ENCODE data around the gene ARID4B.
"Not testable (repeated sequence)": the region's sequence is repeated elsewhere in the genome, so short reads cannot be mapped to it uniquely, and the experiment has no call there.

The ARID4B gene

GRCh38 chr1:235270625-235271024 lies 57.4 kb downstream of the ARID4B start (continued):
- TF ChIP-seq, protein P1, sequence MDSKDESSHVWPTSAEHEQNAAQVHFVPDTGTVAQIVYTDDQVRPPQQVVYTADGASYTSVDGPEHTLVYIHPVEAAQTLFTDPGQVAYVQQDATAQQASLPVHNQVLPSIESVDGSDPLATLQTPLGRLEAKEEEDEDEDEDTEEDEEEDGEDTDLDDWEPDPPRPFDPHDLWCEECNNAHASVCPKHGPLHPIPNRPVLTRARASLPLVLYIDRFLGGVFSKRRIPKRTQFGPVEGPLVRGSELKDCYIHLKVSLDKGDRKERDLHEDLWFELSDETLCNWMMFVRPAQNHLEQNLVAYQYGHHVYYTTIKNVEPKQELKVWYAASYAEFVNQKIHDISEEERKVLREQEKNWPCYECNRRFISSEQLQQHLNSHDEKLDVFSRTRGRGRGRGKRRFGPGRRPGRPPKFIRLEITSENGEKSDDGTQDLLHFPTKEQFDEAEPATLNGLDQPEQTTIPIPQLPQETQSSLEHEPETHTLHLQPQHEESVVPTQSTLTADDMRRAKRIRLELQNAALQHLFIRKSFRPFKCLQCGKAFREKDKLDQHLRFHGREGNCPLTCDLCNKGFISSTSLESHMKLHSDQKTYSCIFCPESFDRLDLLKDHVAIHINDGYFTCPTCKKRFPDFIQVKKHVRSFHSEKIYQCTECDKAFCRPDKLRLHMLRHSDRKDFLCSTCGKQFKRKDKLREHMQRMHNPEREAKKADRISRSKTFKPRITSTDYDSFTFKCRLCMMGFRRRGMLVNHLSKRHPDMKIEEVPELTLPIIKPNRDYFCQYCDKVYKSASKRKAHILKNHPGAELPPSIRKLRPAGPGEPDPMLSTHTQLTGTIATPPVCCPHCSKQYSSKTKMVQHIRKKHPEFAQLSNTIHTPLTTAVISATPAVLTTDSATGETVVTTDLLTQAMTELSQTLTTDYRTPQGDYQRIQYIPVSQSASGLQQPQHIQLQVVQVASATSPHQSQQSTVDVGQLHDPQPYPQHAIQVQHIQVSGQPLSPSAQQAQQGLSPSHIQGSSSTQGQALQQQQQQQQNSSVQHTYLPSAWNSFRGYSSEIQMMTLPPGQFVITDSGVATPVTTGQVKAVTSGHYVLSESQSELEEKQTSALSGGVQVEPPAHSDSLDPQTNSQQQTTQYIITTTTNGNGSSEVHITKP (tag by site-specific recombination; IDR thresholded peaks at IDR 0.05): 0 out of 2 replicates have a peak, but pooled peaks have one; percentile 9
- TF ChIP-seq ZNF266 (tag by site-specific recombination; IDR thresholded peaks at IDR 0.05; ENCODE audit: low read depth): peak; percentile 19; the same call in 1 of the 2 replicates
- 0 out of 2 replicates have a peak, but pooled peaks have one; percentile 20 for TF ChIP-seq TRIM28 (IDR thresholded peaks at IDR 0.05; ENCODE audit: borderline replicate concordance, low read length)
- TF ChIP-seq ZBTB44 (tag by site-specific recombination; IDR thresholded peaks at IDR 0.05): no peak
- TF ChIP-seq TCF7L2 (IDR thresholded peaks at IDR 0.05; ENCODE audit: borderline replicate concordance, low read depth, low read length): no peak
- TF ChIP-seq ZNF600 (tag by site-specific recombination; IDR thresholded peaks at IDR 0.05): peak; percentile 65
- no peak for TF ChIP-seq ZBTB26 (tag by site-specific recombination; optimal IDR thresholded peaks at IDR 0.05)

DNA sequence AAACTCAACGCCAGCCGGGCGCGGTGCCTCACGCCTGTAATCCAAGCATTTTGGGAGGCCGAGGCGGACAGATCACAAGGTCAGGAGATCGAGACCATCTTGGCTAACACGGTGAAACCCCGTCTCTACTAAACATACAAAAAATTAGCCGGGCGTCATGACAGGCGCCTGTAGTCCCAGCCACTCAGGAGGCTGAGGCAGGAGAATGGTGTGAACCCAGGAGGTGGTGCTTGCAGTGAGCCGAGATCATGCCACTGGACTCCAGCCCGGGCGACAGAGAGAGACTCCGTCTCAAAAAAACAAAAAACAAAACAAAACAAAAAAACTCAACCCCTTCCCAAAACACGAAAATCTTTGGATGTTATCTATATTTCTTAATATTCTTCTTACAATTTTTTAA lies 58.0 kb downstream of the ARID4B start:
- peak; percentile 62 for TF ChIP-seq ZNF18 (tag by site-specific recombination; IDR thresholded peaks at IDR 0.05)
- CTCF ChIA-PET: interaction anchor here (0.7 to 1.0 kb wide), 3 partner anchors 11 to 109 kb away, joined by 3 to 4 read pairs (median 3); no protein-coding TSS in a partner anchor
- H3K9me3 ChIP-seq (ENCODE audit: control insufficient read depth, insufficient read depth, low read depth, low read length); H3K4me3 ChIP-seq (ENCODE audit: low read depth, low read length); POLR2A ChIA-PET; H3K36me3 ChIP-seq (ENCODE audit: control insufficient read depth in 2 of 2, insufficient read depth in 1 of 2, low read length in 2 of 2); H3K27ac ChIP-seq (ENCODE audit: extremely low read depth, low read depth, low read length): not testable (repeated sequence)
- peaks cover 23% of the 10 kb centered on the region for H3K4me1 ChIP-seq (ENCODE audit: control insufficient read depth, insufficient read depth, low read length)

- ChIA-PET POLR2A (no interaction called here), CTCF (interaction anchor here (1.1 kb wide), 1 partner anchor 10 kb away, joined by 5 read pairs; no protein-coding TSS in a partner anchor)
- Histone ChIP-seq H3K27ac (ENCODE audit: extremely low read depth, low read depth, low read length) (no peak overlapping the region), H3K9me3 (ENCODE audit: control insufficient read depth, insufficient read depth, low read depth, low read length) (no peaks in the 10 kb centered on the region), H3K4me1 (ENCODE audit: control insufficient read depth, insufficient read depth, low read length) (peaks cover 24% of the 10 kb centered on the region), H3K4me3 (ENCODE audit: low read depth, low read length) (no peak overlapping the region), H3K36me3 (ENCODE audit: control insufficient read depth in 2 of 2, insufficient read depth in 1 of 2, low read length in 2 of 2) (no peaks in the 10 kb centered on the region)
- peak; percentile 98 for TF ChIP-seq ZNF664 (tag by site-specific recombination; IDR thresholded peaks at IDR 0.05)
- TF ChIP-seq ZNF580 (tag by site-specific recombination; IDR thresholded peaks at IDR 0.05): peak; percentile 53; the same call in 1 of the 2 replicates
- no peak for TF ChIP-seq ZNF426 (tag by site-specific recombination; IDR thresholded peaks at IDR 0.05)
- TF ChIP-seq ZNF202 (tag by site-specific recombination; IDR thresholded peaks at IDR 0.05; ENCODE audit: borderline replicate concordance): peak; percentile 99
- peak; percentile 93 for TF ChIP-seq ZNF121 (tag by site-specific recombination; IDR thresholded peaks at IDR 0.05)
- TF ChIP-seq, protein P2, sequence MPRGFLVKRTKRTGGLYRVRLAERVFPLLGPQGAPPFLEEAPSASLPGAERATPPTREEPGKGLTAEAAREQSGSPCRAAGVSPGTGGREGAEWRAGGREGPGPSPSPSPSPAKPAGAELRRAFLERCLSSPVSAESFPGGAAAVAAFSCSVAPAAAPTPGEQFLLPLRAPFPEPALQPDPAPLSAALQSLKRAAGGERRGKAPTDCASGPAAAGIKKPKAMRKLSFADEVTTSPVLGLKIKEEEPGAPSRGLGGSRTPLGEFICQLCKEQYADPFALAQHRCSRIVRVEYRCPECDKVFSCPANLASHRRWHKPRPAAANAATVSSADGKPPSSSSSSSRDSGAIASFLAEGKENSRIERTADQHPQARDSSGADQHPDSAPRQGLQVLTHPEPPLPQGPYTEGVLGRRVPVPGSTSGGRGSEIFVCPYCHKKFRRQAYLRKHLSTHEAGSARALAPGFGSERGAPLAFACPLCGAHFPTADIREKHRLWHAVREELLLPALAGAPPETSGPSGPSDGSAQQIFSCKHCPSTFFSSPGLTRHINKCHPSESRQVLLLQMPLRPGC (tag by site-specific recombination; IDR thresholded peaks at IDR 0.05): no peak
- TF ChIP-seq ZNF239 (tag by site-specific recombination; IDR thresholded peaks at IDR 0.05): no peak
These were observed 59.4 kb downstream of the ARID4B start for GRCh38 chr1:235268379-235269125.
